ENCODE results near the gene ERP44.
A peak's percentile ranks its signal among the peaks of the same experiment; 100 is the strongest.

Gene ERP44

DNA sequence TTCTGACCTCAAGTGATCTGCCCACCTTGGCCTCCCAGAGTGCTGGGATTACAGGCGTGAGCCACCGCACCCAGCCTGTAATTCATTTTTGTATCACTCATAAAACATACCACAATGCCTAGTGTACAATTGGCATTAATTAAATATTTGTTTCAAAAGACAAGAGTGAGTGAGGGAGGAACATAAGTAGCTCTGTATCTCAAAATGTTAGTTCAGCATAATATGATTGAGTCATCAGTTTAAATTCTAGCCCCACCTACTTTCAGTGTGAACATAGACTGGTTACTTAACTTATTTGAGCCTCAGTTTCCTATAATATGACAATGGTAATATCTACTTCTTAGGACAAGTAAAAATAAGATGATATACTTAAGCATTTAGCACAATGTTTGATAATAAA is 27.1 kb upstream of the ERP44 start:
- Histone ChIP-seq H3K4me3 (ENCODE audit: low read length) (no peak overlapping the region), H3K4me1 (ENCODE audit: control insufficient read depth, low read depth, low read length) (no peaks in the 10 kb centered on the region), H3K36me3 (ENCODE audit: control insufficient read depth, low read depth, low read length) (no peaks in the 10 kb centered on the region), H3K27ac (ENCODE audit: low read length) (no peak overlapping the region), H3K9ac (ENCODE audit: low read length) (no peak overlapping the region), H3K9me3 (ENCODE audit: control insufficient read depth, low read depth, low read length) (no peaks in the 10 kb centered on the region), H3K27me3 (ENCODE audit: control insufficient read depth, insufficient read depth, low read length) (no peaks in the 10 kb centered on the region)

GRCh38 chr9:100125236-100125635 is 26.4 kb upstream of the ERP44 start:
- H3K4me1 ChIP-seq (ENCODE audit: control insufficient read depth, low read depth, low read length) = no peaks in the 10 kb centered on the region
- H3K27ac ChIP-seq (ENCODE audit: low read length) = no peak overlapping the region
- H3K36me3 ChIP-seq (ENCODE audit: control insufficient read depth, low read depth, low read length) = no peaks in the 10 kb centered on the region
- no peak overlapping the region for H3K9ac ChIP-seq (ENCODE audit: low read length)
- no peaks in the 10 kb centered on the region for H3K27me3 ChIP-seq (ENCODE audit: control insufficient read depth, insufficient read depth, low read length)
- no peaks in the 10 kb centered on the region for H3K9me3 ChIP-seq (ENCODE audit: control insufficient read depth, low read depth, low read length)
- H3K4me3 ChIP-seq (ENCODE audit: low read length) = no peak overlapping the region

DNA sequence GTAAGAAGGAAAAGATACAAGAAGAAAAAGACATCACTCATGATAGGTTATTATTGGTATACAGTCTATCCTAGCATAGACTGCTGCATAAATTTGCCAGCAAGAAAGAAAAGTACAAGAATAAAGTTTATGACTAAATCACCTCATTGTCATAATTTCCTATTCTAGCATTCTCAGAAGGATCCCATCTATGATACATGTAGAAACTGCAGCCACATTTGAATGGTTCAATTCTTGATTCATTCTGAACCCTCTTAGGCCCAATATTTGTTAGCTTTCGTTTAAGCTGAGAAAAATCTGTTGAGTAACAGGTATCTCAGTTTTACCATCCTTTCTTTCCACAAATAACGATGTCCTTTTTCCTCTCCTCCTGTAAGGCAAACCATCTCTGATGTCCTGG is 21.5 kb upstream of the ERP44 start:
- H3K27me3 ChIP-seq (ENCODE audit: control insufficient read depth, insufficient read depth, low read length) = no peaks in the 10 kb centered on the region
- H3K4me1 ChIP-seq (ENCODE audit: control insufficient read depth, low read depth, low read length) = no peaks in the 10 kb centered on the region
- no peak overlapping the region for H3K4me3 ChIP-seq (ENCODE audit: low read length)
- no peaks in the 10 kb centered on the region for H3K36me3 ChIP-seq (ENCODE audit: control insufficient read depth, low read depth, low read length)
- H3K27ac ChIP-seq (ENCODE audit: low read length) = no peak overlapping the region
- H3K9ac ChIP-seq (ENCODE audit: low read length) = no peak overlapping the region
- H3K9me3 ChIP-seq (ENCODE audit: control insufficient read depth, low read depth, low read length) = no peaks in the 10 kb centered on the region

DNA sequence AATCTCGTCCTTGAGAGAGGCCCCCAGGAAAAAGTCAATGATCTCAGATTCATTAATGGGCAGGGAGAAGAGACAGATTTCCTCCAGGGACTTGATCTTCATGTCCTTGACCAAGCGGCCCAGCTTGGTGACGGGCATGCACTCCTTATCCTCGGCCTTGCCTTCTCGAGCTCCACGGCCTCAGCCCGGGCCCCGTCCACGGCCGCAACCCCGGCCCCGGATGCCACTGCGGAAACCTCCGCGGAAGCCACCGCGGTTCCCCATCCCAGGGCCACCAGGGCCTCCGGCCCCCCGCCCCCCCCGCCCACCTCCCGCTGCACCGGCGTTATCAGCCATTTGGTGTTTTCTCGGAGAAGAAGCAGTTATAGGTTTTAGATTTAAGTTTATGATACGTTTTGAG is 18.5 kb upstream of the ERP44 start:
- no peak overlapping the region for H3K9ac ChIP-seq (ENCODE audit: low read length)
- H3K36me3 ChIP-seq (ENCODE audit: control insufficient read depth, low read depth, low read length) = no peaks in the 10 kb centered on the region
- no peaks in the 10 kb centered on the region for H3K9me3 ChIP-seq (ENCODE audit: control insufficient read depth, low read depth, low read length)
- H3K27ac ChIP-seq (ENCODE audit: low read length) = no peak overlapping the region
- H3K4me3 ChIP-seq (ENCODE audit: low read length) = no peak overlapping the region
- no peaks in the 10 kb centered on the region for H3K27me3 ChIP-seq (ENCODE audit: control insufficient read depth, insufficient read depth, low read length)
- no peaks in the 10 kb centered on the region for H3K4me1 ChIP-seq (ENCODE audit: control insufficient read depth, low read depth, low read length)

DNA sequence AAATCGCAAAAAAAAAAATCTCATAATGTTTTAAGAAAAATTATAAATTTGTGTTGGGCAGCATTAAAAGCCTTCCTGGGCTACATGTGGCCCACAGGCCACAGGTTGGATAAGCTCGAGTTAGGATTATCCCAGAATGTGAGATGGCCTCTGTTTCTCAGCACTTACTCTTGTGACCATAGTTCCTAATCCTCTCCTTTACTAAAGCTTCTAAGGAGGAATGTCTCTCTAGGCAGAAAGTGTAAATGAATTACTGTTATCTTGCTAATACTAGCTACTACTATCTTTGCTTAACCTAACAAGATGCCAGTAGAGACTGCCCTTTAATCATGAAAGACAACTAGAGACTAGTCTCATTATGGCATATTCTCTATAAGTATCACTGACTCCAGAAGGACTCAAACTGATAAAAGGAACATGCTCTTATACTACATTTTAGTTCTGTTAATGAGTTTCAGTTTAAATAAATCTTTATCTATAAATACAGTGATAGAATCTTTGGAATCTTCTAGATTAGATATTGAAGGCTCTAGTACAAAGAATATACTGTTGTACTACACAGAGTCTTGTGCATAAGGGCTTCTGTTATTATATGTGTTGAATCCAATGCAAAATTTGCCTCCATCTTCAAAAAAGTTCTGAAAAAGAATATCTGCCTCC is 14.0 kb upstream of the ERP44 start:
- no peak overlapping the region for H3K9ac ChIP-seq (ENCODE audit: low read length)
- H3K36me3 ChIP-seq (ENCODE audit: control insufficient read depth, low read depth, low read length) = no peaks in the 10 kb centered on the region
- H3K9me3 ChIP-seq (ENCODE audit: control insufficient read depth, low read depth, low read length) = no peaks in the 10 kb centered on the region
- no peak overlapping the region for H3K4me3 ChIP-seq (ENCODE audit: low read length)
- H3K27ac ChIP-seq (ENCODE audit: low read length) = no peak overlapping the region
- no peaks in the 10 kb centered on the region for H3K4me1 ChIP-seq (ENCODE audit: control insufficient read depth, low read depth, low read length)
- H3K27me3 ChIP-seq (ENCODE audit: control insufficient read depth, insufficient read depth, low read length) = no peaks in the 10 kb centered on the region

DNA sequence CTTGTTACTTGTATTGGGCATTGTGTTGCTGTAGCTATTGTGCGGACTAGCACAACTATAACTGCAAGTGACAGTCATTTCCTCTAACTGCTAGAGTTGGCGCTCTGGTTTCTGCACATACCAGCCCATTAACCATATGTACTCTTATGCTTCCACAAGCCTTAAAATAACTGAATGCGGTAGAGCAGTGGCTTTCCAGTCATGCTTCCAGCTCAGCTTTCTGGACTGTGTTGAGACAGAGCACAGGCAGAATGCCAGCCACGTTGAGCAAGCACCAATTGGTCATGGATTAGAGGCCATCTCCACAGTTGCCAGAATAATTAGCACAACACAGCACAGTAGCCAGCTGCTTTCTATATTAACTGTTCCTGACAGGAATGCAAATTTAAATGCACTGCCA is 12.4 kb upstream of the ERP44 start:
- H3K27me3 ChIP-seq (ENCODE audit: control insufficient read depth, insufficient read depth, low read length) = no peaks in the 10 kb centered on the region
- no peaks in the 10 kb centered on the region for H3K4me1 ChIP-seq (ENCODE audit: control insufficient read depth, low read depth, low read length)
- peaks cover 5% of the 10 kb centered on the region for H3K36me3 ChIP-seq (ENCODE audit: control insufficient read depth, low read depth, low read length)
- no peak overlapping the region for H3K4me3 ChIP-seq (ENCODE audit: low read length)
- no peak overlapping the region for H3K9ac ChIP-seq (ENCODE audit: low read length)
- no peak overlapping the region for H3K27ac ChIP-seq (ENCODE audit: low read length)
- H3K9me3 ChIP-seq (ENCODE audit: control insufficient read depth, low read depth, low read length) = no peaks in the 10 kb centered on the region

DNA sequence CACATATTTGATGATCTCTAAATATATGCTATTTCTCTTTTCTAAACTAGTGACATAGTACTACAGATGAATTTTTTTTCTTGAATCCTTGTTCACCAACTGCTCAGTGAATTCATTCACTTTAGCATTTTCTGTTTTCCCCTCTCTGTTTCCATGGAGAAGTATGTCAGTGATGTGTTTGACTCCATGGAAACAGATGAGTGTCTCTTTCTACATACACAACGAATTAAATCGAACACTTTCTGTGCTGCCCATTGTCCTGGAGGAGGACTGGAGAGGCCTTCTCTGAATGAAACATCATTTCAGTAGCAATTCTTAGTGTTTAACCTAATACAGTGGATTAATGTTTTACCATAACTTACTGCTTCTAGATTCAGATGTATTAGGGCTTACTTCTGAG is 9.8 kb upstream of the ERP44 start:
- Histone ChIP-seq H3K27me3 (ENCODE audit: control insufficient read depth, insufficient read depth, low read length) (no peaks in the 10 kb centered on the region), H3K36me3 (ENCODE audit: control insufficient read depth, low read depth, low read length) (peaks cover 18% of the 10 kb centered on the region), H3K4me3 (ENCODE audit: low read length) (no peak overlapping the region), H3K4me1 (ENCODE audit: control insufficient read depth, low read depth, low read length) (no peaks in the 10 kb centered on the region), H3K9ac (ENCODE audit: low read length) (no peak overlapping the region), H3K27ac (ENCODE audit: low read length) (no peak overlapping the region), H3K9me3 (ENCODE audit: control insufficient read depth, low read depth, low read length) (no peaks in the 10 kb centered on the region)

GRCh38 chr9:100106616-100107015 is 7.8 kb upstream of the ERP44 start:
- no peak overlapping the region for H3K27ac ChIP-seq (ENCODE audit: low read length)
- H3K27me3 ChIP-seq (ENCODE audit: control insufficient read depth, insufficient read depth, low read length) = no peaks in the 10 kb centered on the region
- H3K9ac ChIP-seq (ENCODE audit: low read length) = no peak overlapping the region
- H3K9me3 ChIP-seq (ENCODE audit: control insufficient read depth, low read depth, low read length) = no peaks in the 10 kb centered on the region
- no peaks in the 10 kb centered on the region for H3K4me1 ChIP-seq (ENCODE audit: control insufficient read depth, low read depth, low read length)
- peaks cover 18% of the 10 kb centered on the region for H3K36me3 ChIP-seq (ENCODE audit: control insufficient read depth, low read depth, low read length)
- H3K4me3 ChIP-seq (ENCODE audit: low read length) = no peak overlapping the region

- no peak overlapping the region for H3K4me3 ChIP-seq (ENCODE audit: low read length)
- H3K9ac ChIP-seq (ENCODE audit: low read length) = no peak overlapping the region
- peaks cover 18% of the 10 kb centered on the region for H3K36me3 ChIP-seq (ENCODE audit: control insufficient read depth, low read depth, low read length)
- no peaks in the 10 kb centered on the region for H3K9me3 ChIP-seq (ENCODE audit: control insufficient read depth, low read depth, low read length)
- H3K4me1 ChIP-seq (ENCODE audit: control insufficient read depth, low read depth, low read length) = no peaks in the 10 kb centered on the region
- no peaks in the 10 kb centered on the region for H3K27me3 ChIP-seq (ENCODE audit: control insufficient read depth, insufficient read depth, low read length)
- no peak overlapping the region for H3K27ac ChIP-seq (ENCODE audit: low read length)
These were observed 7.1 kb upstream of the ERP44 start for GRCh38 chr9:100105861-100106260.

GRCh38 chr9:100104314-100104713 is 5.5 kb upstream of the ERP44 start:
- Histone ChIP-seq H3K27me3 (ENCODE audit: control insufficient read depth, insufficient read depth, low read length) (no peaks in the 10 kb centered on the region), H3K4me3 (ENCODE audit: low read length) (no peak overlapping the region), H3K4me1 (ENCODE audit: control insufficient read depth, low read depth, low read length) (peaks cover 7% of the 10 kb centered on the region), H3K27ac (ENCODE audit: low read length) (no peak overlapping the region), H3K9me3 (ENCODE audit: control insufficient read depth, low read depth, low read length) (no peaks in the 10 kb centered on the region), H3K36me3 (ENCODE audit: control insufficient read depth, low read depth, low read length) (peaks cover 18% of the 10 kb centered on the region), H3K9ac (ENCODE audit: low read length) (no peak overlapping the region)

DNA sequence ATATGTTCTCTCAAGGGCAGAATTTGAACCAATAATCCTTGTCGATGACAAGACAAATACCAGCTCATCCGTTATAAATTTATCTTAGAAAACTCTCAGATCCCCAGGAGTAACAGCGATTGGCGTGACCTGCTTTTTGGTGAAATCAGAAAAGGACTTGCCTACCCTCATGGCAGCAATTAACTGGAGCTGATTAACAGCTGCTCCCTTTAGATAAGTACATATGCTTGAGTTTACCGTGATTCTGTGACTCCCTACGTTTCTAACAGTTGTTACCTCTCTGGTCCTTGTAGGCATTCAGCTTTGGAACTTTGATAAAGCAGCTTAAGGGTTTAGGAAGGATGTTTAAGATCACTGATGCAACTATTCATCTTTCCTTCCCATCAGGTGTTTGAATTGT is 2.8 kb upstream of the ERP44 start:
- Histone ChIP-seq H3K27me3 (ENCODE audit: control insufficient read depth, insufficient read depth, low read length) (no peaks in the 10 kb centered on the region), H3K9me3 (ENCODE audit: control insufficient read depth, low read depth, low read length) (no peaks in the 10 kb centered on the region), H3K27ac (ENCODE audit: low read length) (no peak overlapping the region), H3K4me3 (ENCODE audit: low read length) (no peak overlapping the region), H3K9ac (ENCODE audit: low read length) (no peak overlapping the region), H3K4me1 (ENCODE audit: control insufficient read depth, low read depth, low read length) (peaks cover 13% of the 10 kb centered on the region), H3K36me3 (ENCODE audit: control insufficient read depth, low read depth, low read length) (peaks cover 16% of the 10 kb centered on the region)

DNA sequence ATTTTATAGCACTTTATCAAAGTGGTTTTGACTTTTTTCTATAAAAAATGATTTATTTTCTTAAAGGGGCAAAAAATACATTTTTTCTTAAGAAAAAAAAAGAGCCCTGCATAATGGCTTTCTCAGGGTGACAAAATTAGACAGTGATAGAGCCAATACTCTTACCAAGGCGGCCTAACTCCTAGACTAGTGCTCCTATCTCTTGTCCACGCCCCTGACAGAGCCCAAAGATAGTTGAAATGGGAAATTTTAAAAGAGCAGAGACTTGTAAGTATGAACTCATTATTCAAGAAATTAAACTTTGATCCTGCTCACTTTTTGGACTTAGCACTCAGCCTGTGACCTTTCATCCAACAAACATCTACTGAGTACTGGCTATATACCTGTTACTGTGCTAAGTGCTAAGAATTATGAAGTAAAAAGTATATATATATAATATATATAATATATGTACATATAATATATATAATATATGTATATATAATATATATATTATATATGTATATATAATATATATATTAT is 1.4 kb upstream of the ERP44 start:
- H3K9ac ChIP-seq (ENCODE audit: low read length) = peak overlapping the region; percentile 73
- H3K27ac ChIP-seq (ENCODE audit: low read length) = no peak overlapping the region
- no peaks in the 10 kb centered on the region for H3K27me3 ChIP-seq (ENCODE audit: control insufficient read depth, insufficient read depth, low read length)
- peaks cover 5% of the 10 kb centered on the region for H3K36me3 ChIP-seq (ENCODE audit: control insufficient read depth, low read depth, low read length)
- H3K9me3 ChIP-seq (ENCODE audit: control insufficient read depth, low read depth, low read length) = no peaks in the 10 kb centered on the region
- peaks cover 13% of the 10 kb centered on the region for H3K4me1 ChIP-seq (ENCODE audit: control insufficient read depth, low read depth, low read length)
- peak overlapping the region; percentile 93 for H3K4me3 ChIP-seq (ENCODE audit: low read length)

Measured in iPS-18a (cell line).